ENCODE results near the gene KRTAP5-3. TPM values are rescaled to one million over a fixed set of nuclear protein-coding genes. Genes with fewer than 3 reads are reported as not detected.

The KRTAP5-3 gene, protein sequence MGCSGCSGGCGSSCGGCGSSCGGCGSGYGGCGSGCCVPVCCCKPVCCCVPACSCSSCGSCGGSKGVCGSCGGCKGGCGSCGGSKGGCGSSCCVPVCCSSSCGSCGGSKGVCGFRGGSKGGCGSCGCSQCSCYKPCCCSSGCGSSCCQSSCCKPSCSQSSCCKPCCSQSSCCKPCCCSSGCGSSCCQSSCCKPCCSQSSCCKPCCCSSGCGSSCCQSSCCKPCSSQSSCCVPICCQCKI
- not detected in 2 replicates for total RNA-seq
- long read RNA-seq = 0 reads

DNA sequence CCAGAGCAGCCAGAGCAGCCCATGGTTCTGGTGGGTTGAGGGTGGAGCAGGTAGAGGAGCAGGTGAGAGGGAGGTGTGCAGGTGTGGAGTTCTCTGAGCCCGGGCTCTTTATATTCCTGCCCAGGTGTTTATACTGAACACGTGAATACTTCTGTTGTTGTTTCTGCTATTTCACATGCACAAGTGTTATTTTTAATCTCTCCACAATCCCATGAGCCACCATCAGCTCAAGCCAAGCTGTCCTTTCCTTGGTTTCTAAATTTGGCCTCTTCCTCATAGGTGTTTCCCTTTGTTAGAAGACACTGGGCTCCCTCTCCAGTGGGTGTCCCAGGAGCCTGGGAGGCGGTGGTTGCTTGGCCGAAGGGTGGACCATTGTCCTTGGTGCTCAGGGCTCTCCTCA lies at the start of gene KRTAP5-3:
KRTAP5-3 (minus strand) TSS at position 101 of the 400 bp plus-strand sequence; CDS start at position 23, 78 bp downstream.
- no peak for TF ChIP-seq CTCF (IDR thresholded peaks at IDR 0.05)
- Mint-ChIP-seq H3K4me1 (ENCODE audit: unreplicated experiment) (no peaks in the 10 kb centered on the region), H3K27ac (ENCODE audit: unreplicated experiment) (no peak within 1 kb of the TSS), H3K9me3 (ENCODE audit: unreplicated experiment) (no peaks in the 10 kb centered on the region), H3K36me3 (ENCODE audit: unreplicated experiment) (no peaks in the 10 kb centered on the region), H3K4me3 (ENCODE audit: unreplicated experiment) (no peak within 1 kb of the TSS), H3K27me3 (ENCODE audit: unreplicated experiment) (peaks cover 54% of the 10 kb centered on the region)
- DNase-seq (ENCODE audit: extremely low spot score, unreplicated experiment) = no peak

DNA sequence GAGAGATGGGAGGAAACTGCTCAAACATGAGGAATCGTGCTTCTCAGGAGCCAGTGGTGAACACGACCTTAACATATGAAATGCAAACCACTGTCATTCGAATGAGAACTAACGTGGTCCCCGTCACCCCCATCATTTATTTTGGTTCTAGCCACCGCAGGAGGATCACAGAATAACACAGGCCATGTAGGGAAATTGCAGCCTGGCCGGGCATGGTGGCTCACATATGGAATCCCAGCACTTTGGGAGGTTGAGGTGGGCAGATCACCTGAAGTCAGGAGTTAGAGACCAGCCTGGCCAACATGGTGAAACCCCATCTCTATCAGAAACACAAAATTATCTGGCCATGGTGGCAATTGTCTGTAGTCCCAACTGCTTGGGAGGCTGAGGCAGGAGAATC lies 48.4 kb upstream of the KRTAP5-3 start:
- Mint-ChIP-seq H3K9me3 (ENCODE audit: unreplicated experiment) (no peaks in the 10 kb centered on the region), H3K36me3 (ENCODE audit: unreplicated experiment) (no peaks in the 10 kb centered on the region), H3K27me3 (ENCODE audit: unreplicated experiment) (peaks cover 40% of the 10 kb centered on the region), H3K4me3 (ENCODE audit: unreplicated experiment) (no peak overlapping the region), H3K27ac (ENCODE audit: unreplicated experiment) (no peak overlapping the region), H3K4me1 (ENCODE audit: unreplicated experiment) (no peaks in the 10 kb centered on the region)
- TF ChIP-seq CTCF (IDR thresholded peaks at IDR 0.05) = no peak
- DNase-seq (ENCODE audit: extremely low spot score, unreplicated experiment) = no peak

- Mint-ChIP-seq H3K4me3 (ENCODE audit: unreplicated experiment) (no peak overlapping the region), H3K4me1 (ENCODE audit: unreplicated experiment) (no peaks in the 10 kb centered on the region), H3K27me3 (ENCODE audit: unreplicated experiment) (peaks cover 40% of the 10 kb centered on the region), H3K27ac (ENCODE audit: unreplicated experiment) (no peak overlapping the region), H3K9me3 (ENCODE audit: unreplicated experiment) (no peaks in the 10 kb centered on the region), H3K36me3 (ENCODE audit: unreplicated experiment) (no peaks in the 10 kb centered on the region)
- no peak for DNase-seq (ENCODE audit: extremely low spot score, unreplicated experiment)
- TF ChIP-seq CTCF (IDR thresholded peaks at IDR 0.05) = no peak
These were observed 47.8 kb upstream of the KRTAP5-3 start for GRCh38 chr11:1656061-1656441.

- no peaks in the 10 kb centered on the region for H3K9me3 Mint-ChIP-seq (ENCODE audit: unreplicated experiment)
- DNase-seq (ENCODE audit: extremely low spot score, unreplicated experiment) = no peak
- H3K27ac Mint-ChIP-seq (ENCODE audit: unreplicated experiment) = no peak overlapping the region
- no peak for TF ChIP-seq CTCF (IDR thresholded peaks at IDR 0.05)
- H3K27me3 Mint-ChIP-seq (ENCODE audit: unreplicated experiment) = peaks cover 41% of the 10 kb centered on the region
- no peaks in the 10 kb centered on the region for H3K4me1 Mint-ChIP-seq (ENCODE audit: unreplicated experiment)
- H3K4me3 Mint-ChIP-seq (ENCODE audit: unreplicated experiment) = no peak overlapping the region
- H3K36me3 Mint-ChIP-seq (ENCODE audit: unreplicated experiment) = no peaks in the 10 kb centered on the region
These were observed 47.2 kb upstream of the KRTAP5-3 start for GRCh38 chr11:1655168-1656060.

Data from osteocyte (in vitro differentiated cells).